Testis (tissue), 3 donors: ENCODE results near the gene FRZB. TPM values are rescaled to one million over a fixed set of nuclear protein-coding genes. Genes with fewer than 3 reads are reported as not detected.

Experiments used
- DNase-seq: peaks from one replicate; pipeline ENCODE4 v3.0.0-alpha.2; 2019
- H3K27ac ChIP-seq, 2 donors: fragments of 200-600 bp; sonication (generic); one replicate each; pipeline ENCODE4 v1.5.1; 2019
- H3K27me3 ChIP-seq: fragments of 200-600 bp; sonication (generic); one replicate; pipeline ENCODE4 v1.5.1; 2019
- H3K36me3 ChIP-seq: fragments of 200-600 bp; sonication (generic); one replicate; pipeline ENCODE4 v1.5.1; 2017; ENCODE audit warnings: low read depth; ENCODE audit errors: missing control alignments
- H3K4me1 ChIP-seq: fragments of 200-600 bp; sonication (generic); one replicate; pipeline ENCODE4 v1.5.1; 2019
- H3K4me3 ChIP-seq, 2 donors: fragments of 200-600 bp; sonication (generic); one replicate each; pipeline ENCODE4 v1.5.1; 2017 to 2019
- H3K9me3 ChIP-seq: fragments of 200-600 bp; sonication (generic); one replicate; pipeline ENCODE4 v1.5.1; 2017
- CTCF ChIP-seq, 3 experiments: fragments of 450-650 bp in 2 of 3; fragments of 200-600 bp in 1 of 3; sonication (generic) in 1 of 3; IDR thresholded peaks; one replicate each; pipeline ENCODE4 v1.5.1; 2016 to 2019; ENCODE audit warnings: antibody characterized with exemption in 3 of 3, mild to moderate bottlenecking in 2 of 3, moderate library complexity in 1 of 3
- POLR2A ChIP-seq: fragments of 450-650 bp; IDR thresholded peaks from one replicate; pipeline ENCODE4 v1.6.1; 2017; ENCODE audit warnings: antibody characterized with exemption, mild to moderate bottlenecking, moderate library complexity
- WGBS, 2 donors: methylation state at CpG; one replicate each; pipeline ENCODE4 v1.1.5; 2018; 5-methylcytosine and 5-hydroxymethylcytosine counted together
- intact Hi-C: fragments of 100-400 bp; cut with DNase I; formaldehyde crosslinking; loops from one replicate; pipeline ENCODE4 v1.15.1; 2023; ENCODE audit warnings: low total_unique reads
- polyA plus RNA-seq: library from polyadenylated mRNA; stranded (reverse); fragments of 350-450 nt; fragmentation: Illumina TruSeq; extraction: RNeasy Lipid Tissue Mini Kit (QIAGEN cat#74804); gene quantifications from one replicate; pipeline ENCODE4 v1.2.3, GENCODE V29; 2014; ENCODE audit warnings: low read depth, low replicate concordance; ENCODE audit not compliant: insufficient read depth
- small RNA-seq, 2 donors: library from RNA; depleted of rRNA; stranded (forward); fragments of <200 nt; gene quantifications; one replicate each; pipeline ENCODE3, GENCODE V24; 2016
- total RNA-seq, 2 donors: library from RNA; depleted of rRNA; stranded (reverse); fragments of >200 nt; gene quantifications; one replicate each; pipeline ENCODE4 v1.2.3, GENCODE V29; 2016

FRZB gene
- total and polyA plus RNA-seq, 3 donors from 2014 or later: 8.4 to 25.9 (median 21.3) TPM

- Histone ChIP-seq H3K27ac (no peak overlapping the region), H3K27me3 (no peaks in the 10 kb centered on the region), H3K4me1 (no peaks in the 10 kb centered on the region), H3K36me3 (no peaks in the 10 kb centered on the region), H3K9me3 (no peaks in the 10 kb centered on the region), H3K4me3 (no peak overlapping the region)
- WGBS, 2 donors: 71 to 73% methylated on average over 4 of the region's 4 CpGs
- DNase-seq: no peak
- TF ChIP-seq POLR2A (no peak), CTCF (IDR thresholded peaks at IDR 0.05) (no peak)
- intact Hi-C loops: no loop called here
These were observed 82.3 kb downstream of the FRZB start for GRCh38 chr2:182784058-182784706.

Small RNA genes within 50 kb of the gene (small RNA-seq; reads per million reads assigned to genes)
- 0 reads per million in 2 donors for gene RF00019
- gene RNU6-1122P: 0 reads per million in 2 donors

Other genes starting within 250 kb of the FRZB start
- gene DNAJC10, start 150.4 kb downstream of the FRZB start, total RNA-seq: 10 to 100 TPM; 51.0 to 81.4 TPM
- 91.3 TPM for gene DNAJC10, start 150.4 kb downstream of the FRZB start, polyA plus RNA-seq
- 100 to 1,000 TPM in 1 of 2 donors, 10 to 100 TPM in 1; 82.9 to 110 TPM for gene NCKAP1, start 171.8 kb upstream of the FRZB start, total RNA-seq
- 59.6 TPM for gene NCKAP1, start 171.8 kb upstream of the FRZB start, polyA plus RNA-seq
- 1 to 10 TPM; 3.8 to 4.3 TPM for gene DUSP19, start 212.1 kb upstream of the FRZB start, total RNA-seq
- 4.5 TPM for gene DUSP19, start 212.1 kb upstream of the FRZB start, polyA plus RNA-seq